ENCODE measurements around the gene CHML.

- TF ChIP-seq, protein P1, sequence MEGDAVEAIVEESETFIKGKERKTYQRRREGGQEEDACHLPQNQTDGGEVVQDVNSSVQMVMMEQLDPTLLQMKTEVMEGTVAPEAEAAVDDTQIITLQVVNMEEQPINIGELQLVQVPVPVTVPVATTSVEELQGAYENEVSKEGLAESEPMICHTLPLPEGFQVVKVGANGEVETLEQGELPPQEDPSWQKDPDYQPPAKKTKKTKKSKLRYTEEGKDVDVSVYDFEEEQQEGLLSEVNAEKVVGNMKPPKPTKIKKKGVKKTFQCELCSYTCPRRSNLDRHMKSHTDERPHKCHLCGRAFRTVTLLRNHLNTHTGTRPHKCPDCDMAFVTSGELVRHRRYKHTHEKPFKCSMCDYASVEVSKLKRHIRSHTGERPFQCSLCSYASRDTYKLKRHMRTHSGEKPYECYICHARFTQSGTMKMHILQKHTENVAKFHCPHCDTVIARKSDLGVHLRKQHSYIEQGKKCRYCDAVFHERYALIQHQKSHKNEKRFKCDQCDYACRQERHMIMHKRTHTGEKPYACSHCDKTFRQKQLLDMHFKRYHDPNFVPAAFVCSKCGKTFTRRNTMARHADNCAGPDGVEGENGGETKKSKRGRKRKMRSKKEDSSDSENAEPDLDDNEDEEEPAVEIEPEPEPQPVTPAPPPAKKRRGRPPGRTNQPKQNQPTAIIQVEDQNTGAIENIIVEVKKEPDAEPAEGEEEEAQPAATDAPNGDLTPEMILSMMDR (IDR thresholded peaks at IDR 0.05), result no peak
- TF ChIP-seq POLR2A (IDR thresholded peaks at IDR 0.05) (no peak), POLR2AphosphoS5 (IDR thresholded peaks at IDR 0.05) (no peak), EP300 (IDR thresholded peaks at IDR 0.05) (no peak)
Measured at GRCh38 chr1:241622669-241623068, 17.5 kb downstream of the CHML start.

Data from sigmoid colon (tissue), 4 donors.